GM18519 (cell line): ENCODE measurements around the gene BCAS3.

Source experiments
- ATAC-seq: cut with Tn5 transposase; IDR thresholded peaks from one replicate; pipeline ENCODE4 v1.9.1; 2021; ENCODE audit warnings: mild to moderate bottlenecking, moderate library complexity; ENCODE audit not compliant: unreplicated experiment, low FRiP score

BCAS3 gene

GRCh38 chr17:61209106-61209439 is 531.4 kb downstream of the BCAS3 start:
- no peak for ATAC-seq

GRCh38 chr17:61209525-61209924 is 531.9 kb downstream of the BCAS3 start:
- ATAC-seq = no peak

GRCh38 chr17:61211236-61211635 is 533.6 kb downstream of the BCAS3 start:
- no peak for ATAC-seq

- ATAC-seq = no peak
Measured at GRCh38 chr17:61212655-61213054, 535.0 kb downstream of the BCAS3 start.

GRCh38 chr17:61214753-61215152 is 537.1 kb downstream of the BCAS3 start:
- ATAC-seq = no peak

- no peak for ATAC-seq
Measured at GRCh38 chr17:61216066-61216465, 538.4 kb downstream of the BCAS3 start.

- ATAC-seq = no peak
Measured at GRCh38 chr17:61217878-61218437, 540.3 kb downstream of the BCAS3 start.

- ATAC-seq = no peak
Measured at GRCh38 chr17:61218438-61218837, 540.8 kb downstream of the BCAS3 start.

- no peak for ATAC-seq
Measured at GRCh38 chr17:61219460-61219859, 541.8 kb downstream of the BCAS3 start.

- ATAC-seq = no peak
Measured at GRCh38 chr17:61221181-61221580, 543.5 kb downstream of the BCAS3 start.

- no peak for ATAC-seq
Measured at GRCh38 chr17:61221597-61222471, 544.2 kb downstream of the BCAS3 start.

- no peak for ATAC-seq
Measured at GRCh38 chr17:61223725-61224124, 546.1 kb downstream of the BCAS3 start.

GRCh38 chr17:61225178-61225882 is 547.7 kb downstream of the BCAS3 start:
- no peak for ATAC-seq

GRCh38 chr17:61227866-61228265 is 550.2 kb downstream of the BCAS3 start:
- ATAC-seq = no peak

GRCh38 chr17:61230461-61230860 is 552.8 kb downstream of the BCAS3 start:
- no peak for ATAC-seq

- no peak for ATAC-seq
Measured at GRCh38 chr17:61230972-61231820, 553.5 kb downstream of the BCAS3 start.

GRCh38 chr17:61232871-61233270 is 555.2 kb downstream of the BCAS3 start:
- no peak for ATAC-seq

- no peak for ATAC-seq
Measured at GRCh38 chr17:61233991-61234750, 556.5 kb downstream of the BCAS3 start.

- no peak for ATAC-seq
Measured at GRCh38 chr17:61235001-61235826, 557.6 kb downstream of the BCAS3 start.
